Left lung (tissue), 10 donors: ENCODE results near the gene IL36A. TPM values are rescaled to one million over a fixed set of nuclear protein-coding genes. Genes with fewer than 3 reads are reported as not detected.

Source experiments
- ATAC-seq: fragments of 200-7000 bp; cut with Tn5 transposase; one replicate; pipeline ENCODE4 v1.9.1; 2020; ENCODE audit warnings: moderate library complexity
- DNase-seq, 4 donors: peaks; one replicate each; pipeline ENCODE4 v3.0.0-alpha.2; 2013 to 2020
- H3K27ac ChIP-seq, 2 donors: fragments of 200-600 bp; sonication (generic) in 1 of 2; one replicate each; pipeline versions ENCODE4 v1.5.0 to v1.8.0; 2020 to 2021
- H3K27me3 ChIP-seq, 2 donors: fragments of 200-600 bp; sonication (generic) in 1 of 2; one replicate each; pipeline versions ENCODE4 v1.5.0 to v1.8.0; 2020 to 2021
- H3K36me3 ChIP-seq, 2 donors: fragments of 200-600 bp; sonication (generic) in 1 of 2; one replicate each; pipeline versions ENCODE4 v1.5.0 to v1.8.0; 2020 to 2021
- H3K4me1 ChIP-seq, 2 donors: fragments of 200-600 bp; one replicate each; pipeline ENCODE4 v1.8.0; 2021
- H3K4me3 ChIP-seq, 2 donors: fragments of 200-600 bp; sonication (generic) in 1 of 2; one replicate each; pipeline versions ENCODE4 v1.5.0 to v1.8.0; 2020 to 2021; ENCODE audit warnings: mild to moderate bottlenecking in 1 of 2
- H3K9me3 ChIP-seq, 2 donors: fragments of 200-600 bp; sonication (generic) in 1 of 2; one replicate each; pipeline versions ENCODE4 v1.5.0 to v1.8.0; 2020 to 2021
- intact Hi-C, 2 donors: fragments of 100-400 bp; cut with DNase I; formaldehyde crosslinking; loops; one replicate each; pipeline versions ENCODE4 v1.11.2 to v1.14.2; 2022
- polyA plus RNA-seq, 6 donors: library from polyadenylated mRNA; unstranded; fragments of 120-200 nt; gene quantifications; one replicate each; pipeline ENCODE4 v1.2.1, GENCODE V29; 2013; ENCODE audit not compliant: insufficient read length in 6 of 6
- total RNA-seq, 2 donors: library from RNA; stranded (reverse); fragmentation: NEBNext Ultra II Directional; extraction: Animal tissue kit (Norgen Biotek cat#: 25700); gene quantifications; one replicate each; pipeline ENCODE4 v1.2.1, GENCODE V29; 2021
- TF ChIP-seq, protein P1 (sequence below), 2 donors: fragments of 200-600 bp; sonication (generic) in 1 of 2; IDR thresholded peaks; one replicate each; pipeline versions ENCODE4 v1.5.0 to v1.8.0; 2021; ENCODE audit warnings: antibody characterized with exemption in 2 of 2
- donor health status: DM: no; HTN: yes; CAD: no.
- donor health status: DM: no; HTN: no; CAD: no.

IL36A gene
- total and polyA plus RNA-seq, 8 donors: not detected

DNA sequence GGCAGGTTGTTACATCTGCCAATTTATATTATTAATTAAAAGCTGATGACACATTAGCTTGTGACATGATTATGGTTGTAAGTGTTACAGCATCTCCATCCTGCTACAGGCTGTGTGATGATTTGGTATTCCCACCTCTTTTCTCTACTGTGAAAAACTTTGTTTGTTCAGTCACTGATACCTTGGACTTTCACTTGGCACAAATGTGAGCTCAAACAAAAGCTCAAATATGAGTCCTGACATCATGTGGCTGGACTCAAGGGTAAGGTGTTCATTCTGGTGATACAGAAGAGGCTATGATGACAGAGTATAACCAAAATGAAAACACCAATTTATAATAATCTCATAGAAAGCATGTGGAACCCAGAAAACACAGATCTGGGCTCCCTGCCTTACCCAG lies 11.4 kb upstream of the IL36A start:
- Histone ChIP-seq H3K27ac (no peak overlapping the region), H3K27me3 (no peaks in the 10 kb centered on the region), H3K9me3 (peaks cover 3 to 39% of the 10 kb centered on the region in 2 donors), H3K4me3 (no peak overlapping the region), H3K36me3 (no peaks in the 10 kb centered on the region), H3K4me1 (no peaks in the 10 kb centered on the region)
- DNase-seq: no peak
- no peak for ATAC-seq
- intact Hi-C loops: no loop called here
- TF ChIP-seq, protein P1, sequence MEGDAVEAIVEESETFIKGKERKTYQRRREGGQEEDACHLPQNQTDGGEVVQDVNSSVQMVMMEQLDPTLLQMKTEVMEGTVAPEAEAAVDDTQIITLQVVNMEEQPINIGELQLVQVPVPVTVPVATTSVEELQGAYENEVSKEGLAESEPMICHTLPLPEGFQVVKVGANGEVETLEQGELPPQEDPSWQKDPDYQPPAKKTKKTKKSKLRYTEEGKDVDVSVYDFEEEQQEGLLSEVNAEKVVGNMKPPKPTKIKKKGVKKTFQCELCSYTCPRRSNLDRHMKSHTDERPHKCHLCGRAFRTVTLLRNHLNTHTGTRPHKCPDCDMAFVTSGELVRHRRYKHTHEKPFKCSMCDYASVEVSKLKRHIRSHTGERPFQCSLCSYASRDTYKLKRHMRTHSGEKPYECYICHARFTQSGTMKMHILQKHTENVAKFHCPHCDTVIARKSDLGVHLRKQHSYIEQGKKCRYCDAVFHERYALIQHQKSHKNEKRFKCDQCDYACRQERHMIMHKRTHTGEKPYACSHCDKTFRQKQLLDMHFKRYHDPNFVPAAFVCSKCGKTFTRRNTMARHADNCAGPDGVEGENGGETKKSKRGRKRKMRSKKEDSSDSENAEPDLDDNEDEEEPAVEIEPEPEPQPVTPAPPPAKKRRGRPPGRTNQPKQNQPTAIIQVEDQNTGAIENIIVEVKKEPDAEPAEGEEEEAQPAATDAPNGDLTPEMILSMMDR (IDR thresholded peaks at IDR 0.05): no peak

DNA sequence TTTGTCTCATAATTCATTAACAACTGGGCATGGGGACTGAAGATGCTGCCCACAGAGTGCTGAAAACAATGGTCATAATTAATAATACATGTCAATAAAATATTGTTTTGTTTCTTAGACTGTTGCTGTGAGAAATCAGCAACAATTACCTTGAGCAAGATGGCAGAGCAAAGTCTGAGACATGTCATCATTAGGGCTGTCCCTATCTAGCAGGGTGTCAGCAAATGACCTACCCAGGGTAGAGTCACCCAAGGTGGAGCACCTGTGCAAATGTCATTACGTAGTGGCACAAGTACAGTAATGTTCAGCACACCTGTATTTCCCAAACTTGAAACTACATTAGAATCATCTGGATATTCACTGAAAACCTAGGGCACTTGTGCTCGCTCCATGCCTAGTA lies 10.6 kb upstream of the IL36A start:
- Histone ChIP-seq H3K27ac (no peak overlapping the region), H3K27me3 (no peaks in the 10 kb centered on the region), H3K4me1 (no peaks in the 10 kb centered on the region), H3K36me3 (no peaks in the 10 kb centered on the region), H3K9me3 (peaks cover 3 to 34% of the 10 kb centered on the region in 2 donors), H3K4me3 (no peak overlapping the region)
- TF ChIP-seq, protein P1 (IDR thresholded peaks at IDR 0.05): no peak
- intact Hi-C loops: no loop called here
- DNase-seq (no peak), ATAC-seq (no peak)

DNA sequence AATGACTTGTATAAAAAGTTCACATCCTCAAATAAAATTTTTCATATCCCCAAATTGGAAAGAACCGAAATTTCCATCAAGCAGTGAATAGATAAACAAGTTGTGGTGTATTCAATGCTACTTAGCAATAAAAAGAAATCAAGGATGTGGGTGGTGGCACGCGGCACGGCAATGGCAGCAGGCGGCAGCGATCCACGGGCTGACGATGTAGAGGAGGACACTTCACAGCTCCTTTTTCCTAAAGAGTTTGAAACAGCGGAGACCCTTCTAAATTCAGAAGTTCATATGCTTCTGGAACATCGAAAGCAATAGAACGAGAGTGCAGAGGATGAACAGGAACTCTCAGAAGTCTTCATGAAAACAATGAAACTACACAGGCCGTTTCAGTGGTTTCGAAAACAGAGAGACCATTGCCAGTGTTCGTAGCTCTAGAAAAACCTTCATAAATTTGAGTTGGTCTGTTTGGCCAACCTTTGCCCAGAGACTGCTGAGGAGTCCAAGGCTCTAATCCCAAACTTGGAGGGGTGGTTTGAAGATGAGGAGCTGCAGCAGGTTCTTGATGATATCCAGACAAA lies 9.8 kb upstream of the IL36A start:
- no peaks in the 10 kb centered on the region for H3K36me3 ChIP-seq
- intact Hi-C loops: no loop called here
- H3K4me1 ChIP-seq: no peaks in the 10 kb centered on the region
- H3K27ac ChIP-seq: no peak overlapping the region
- H3K27me3 ChIP-seq: no peaks in the 10 kb centered on the region
- DNase-seq: no peak
- no peak for ATAC-seq
- H3K9me3 ChIP-seq: peaks cover 3 to 36% of the 10 kb centered on the region in 2 donors
- H3K4me3 ChIP-seq: no peak overlapping the region
- TF ChIP-seq, protein P1 (IDR thresholded peaks at IDR 0.05): no peak

DNA sequence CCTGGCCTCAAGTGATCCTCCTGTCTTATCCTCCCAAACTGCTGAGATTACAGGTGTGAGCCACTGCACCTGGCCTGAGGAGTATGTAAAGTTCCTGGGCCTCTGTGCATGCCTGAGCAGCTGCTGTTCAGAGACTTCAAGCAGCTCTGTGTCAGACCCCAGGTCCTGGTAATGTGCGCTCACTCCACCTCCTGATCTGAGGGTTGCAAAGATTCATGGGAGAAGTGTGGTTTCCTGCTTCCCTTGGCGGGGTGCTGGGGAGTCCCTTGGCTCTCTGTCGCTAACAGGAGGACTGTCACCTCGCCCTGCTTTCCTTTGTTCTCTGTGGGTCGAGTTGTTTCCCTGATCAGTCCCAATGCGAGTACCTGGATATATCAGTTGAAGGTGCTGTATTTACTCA lies 8.6 kb upstream of the IL36A start:
- Histone ChIP-seq H3K9me3 (peaks cover under 1 to 40% of the 10 kb centered on the region in 2 donors), H3K4me1 (no peaks in the 10 kb centered on the region), H3K4me3 (no peak overlapping the region), H3K27me3 (no peaks in the 10 kb centered on the region), H3K27ac (no peak overlapping the region), H3K36me3 (no peaks in the 10 kb centered on the region)
- ATAC-seq (no peak), DNase-seq (no peak)
- intact Hi-C loops: no loop called here
- TF ChIP-seq, protein P1 (IDR thresholded peaks at IDR 0.05): no peak

DNA sequence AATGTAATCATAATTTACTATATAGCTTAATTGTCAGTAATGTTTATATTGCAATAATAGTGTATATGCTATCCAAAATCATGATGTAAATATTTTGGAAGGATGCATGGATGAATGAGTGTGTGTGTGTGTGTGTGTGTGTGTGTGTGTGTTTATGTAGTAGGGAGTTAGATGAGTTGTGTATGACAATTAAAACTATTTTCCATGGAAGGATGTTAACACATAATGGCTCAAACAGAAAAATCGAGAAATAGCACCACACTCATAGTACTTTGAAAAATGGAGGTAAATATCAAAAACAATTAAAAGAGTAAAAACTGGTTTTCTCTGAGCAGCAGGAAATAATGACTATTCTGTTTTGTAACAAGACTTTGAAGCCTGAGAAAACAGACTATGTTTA lies 8.1 kb upstream of the IL36A start:
- TF ChIP-seq, protein P1 (IDR thresholded peaks at IDR 0.05): no peak
- no peak for ATAC-seq

More for the DNA sequence above, 8.1 kb upstream of the IL36A start:
- H3K27ac ChIP-seq: no peak overlapping the region
- intact Hi-C loops: no loop called here
- H3K4me3 ChIP-seq: no peak overlapping the region
- DNase-seq: peak in 1 of 4 donors; percentile 5
- no peaks in the 10 kb centered on the region for H3K36me3 ChIP-seq
- H3K9me3 ChIP-seq: peaks cover 0 to 35% of the 10 kb centered on the region in 2 donors
- H3K27me3 ChIP-seq: no peaks in the 10 kb centered on the region
- no peaks in the 10 kb centered on the region for H3K4me1 ChIP-seq
